NCI-H82 treated with DMSO at 0.1 percent for 48 hours (cell line): Measurements from ENCODE around the gene CNTN1.

Source experiments
- DNase-seq: peaks from one replicate; lab custom pipeline; 2025; ENCODE audit not compliant: unreplicated experiment; lab: John Stamatoyannopoulos, UW

The CNTN1 gene

DNA sequence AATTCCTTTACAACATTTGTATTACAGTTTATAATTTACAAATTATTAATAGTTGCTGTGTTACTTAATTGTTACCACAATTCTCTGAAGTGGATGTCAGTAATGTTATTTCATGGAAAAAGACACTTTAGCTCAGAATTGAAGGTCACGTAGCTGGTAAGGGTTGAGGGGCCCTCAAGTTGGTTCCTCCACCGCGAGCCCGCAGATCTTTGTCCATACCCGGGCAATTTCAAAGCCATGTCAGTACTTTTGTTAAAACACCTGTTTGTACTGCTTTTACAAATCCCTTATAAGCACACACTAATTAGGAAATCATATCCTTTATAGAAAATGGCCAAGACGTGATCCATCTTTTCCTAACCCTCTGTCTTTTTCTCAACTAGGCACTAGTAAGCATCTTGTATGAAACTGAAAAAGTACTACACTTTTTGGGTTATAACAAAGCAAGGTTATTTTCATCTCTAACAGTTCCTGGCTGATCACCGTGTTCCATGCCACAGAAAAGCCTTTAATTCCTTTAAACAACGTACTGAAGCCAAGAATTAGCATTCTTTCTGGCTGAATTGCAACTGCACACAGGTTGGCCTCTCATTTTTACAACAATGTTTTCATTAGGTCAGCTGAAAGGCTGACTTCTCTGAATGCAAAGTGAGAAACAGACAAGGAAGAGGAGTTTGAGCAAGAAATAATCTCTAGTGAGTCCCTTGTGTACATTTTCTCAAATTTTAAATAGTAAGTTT lies 76.1 kb downstream of the CNTN1 start:
- no peak for DNase-seq

DNA sequence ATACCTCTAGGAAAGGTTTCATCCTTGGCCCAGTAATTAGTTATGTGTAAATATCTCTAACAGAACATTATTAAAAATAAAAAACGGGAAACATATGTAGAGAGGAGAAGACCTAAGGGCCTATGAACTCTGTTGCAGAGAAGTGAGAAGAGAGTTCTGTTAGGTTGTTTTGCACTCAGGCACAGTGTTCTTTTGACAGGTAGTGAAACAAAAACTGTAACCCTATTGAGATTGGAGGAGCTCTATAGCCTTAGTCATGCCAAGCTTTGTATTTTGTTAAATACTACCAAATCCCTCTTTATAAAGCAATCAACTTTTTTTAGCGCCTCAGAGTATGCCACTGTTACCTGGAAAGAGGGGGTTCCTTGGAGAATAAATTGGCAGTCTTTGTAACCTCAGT lies 77.6 kb downstream of the CNTN1 start:
- no peak for DNase-seq

DNA sequence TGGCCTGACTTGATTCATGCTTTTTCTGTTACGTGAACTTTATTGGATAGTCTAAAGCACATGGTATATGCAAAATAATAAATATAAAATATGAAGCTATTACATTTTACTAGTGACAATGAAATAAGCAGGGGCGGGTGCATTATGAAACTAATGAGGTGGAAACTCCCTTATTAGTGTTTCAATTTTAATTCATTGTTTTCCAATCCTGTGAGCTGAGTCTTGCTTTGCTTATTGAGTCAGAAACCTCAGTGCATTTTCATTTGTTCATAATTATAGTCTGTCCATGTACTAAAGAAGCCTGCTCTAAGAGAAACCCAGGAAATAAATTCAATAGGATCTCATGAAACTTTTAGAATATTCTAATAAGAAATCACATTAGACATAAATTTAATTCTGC lies 78.5 kb downstream of the CNTN1 start:
- no peak for DNase-seq

DNA sequence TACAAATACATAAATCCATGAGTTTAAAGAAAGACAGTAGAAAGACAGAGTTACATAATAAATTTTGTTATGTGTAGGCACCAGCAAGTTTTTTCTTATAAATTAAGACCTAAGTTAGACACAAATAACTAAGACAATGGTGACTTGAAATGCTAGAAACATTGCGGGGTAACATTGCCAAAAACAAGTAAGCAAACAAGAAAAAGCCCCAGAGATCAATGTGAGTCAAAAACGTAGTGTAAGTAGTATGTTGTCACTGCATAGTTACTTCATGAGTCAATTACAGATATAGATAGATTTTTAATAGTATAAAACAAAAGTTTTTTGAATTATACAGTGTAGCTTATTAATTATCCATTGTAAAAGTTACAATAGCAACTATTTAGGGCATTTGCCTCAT lies 83.4 kb downstream of the CNTN1 start:
- DNase-seq: no peak

DNA sequence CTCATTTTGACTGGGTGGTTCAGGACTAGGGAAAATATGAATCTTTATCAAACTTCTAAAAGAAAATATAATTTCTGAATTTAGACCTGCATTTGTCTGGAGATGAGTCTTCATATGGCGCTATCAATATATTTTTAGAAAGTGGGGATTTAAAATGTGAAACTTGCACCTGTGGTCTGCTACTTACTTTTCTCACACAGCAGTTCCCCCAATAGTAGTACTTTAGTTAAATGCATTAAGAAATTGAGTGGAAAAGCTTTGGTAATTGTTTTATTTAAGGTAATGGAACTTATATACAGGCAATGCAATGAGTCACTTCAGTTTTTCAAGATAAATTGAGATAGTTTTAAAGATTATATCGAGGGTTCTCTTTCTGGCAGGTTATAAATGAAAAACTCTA lies 91.9 kb downstream of the CNTN1 start:
- DNase-seq: no peak

DNA sequence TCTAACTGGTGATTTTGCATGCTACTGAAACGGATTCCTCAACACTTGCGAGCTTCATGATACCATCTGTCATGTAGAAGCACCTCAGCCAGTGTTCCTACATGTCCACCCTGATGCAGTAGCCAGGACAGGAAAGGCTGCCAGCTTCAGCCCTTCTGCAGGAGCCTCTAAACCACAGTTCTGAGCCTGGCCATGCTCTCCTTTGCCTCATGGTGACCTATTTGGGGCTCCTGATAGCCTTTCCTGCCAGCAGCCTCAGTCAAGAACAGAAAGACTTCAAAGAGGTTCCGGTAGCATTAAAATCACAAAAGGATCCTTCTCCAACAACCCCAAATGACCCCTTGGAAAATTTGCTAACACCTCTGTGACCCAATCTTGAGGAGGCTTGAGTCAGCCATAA lies 96.0 kb downstream of the CNTN1 start:
- no peak for DNase-seq

DNA sequence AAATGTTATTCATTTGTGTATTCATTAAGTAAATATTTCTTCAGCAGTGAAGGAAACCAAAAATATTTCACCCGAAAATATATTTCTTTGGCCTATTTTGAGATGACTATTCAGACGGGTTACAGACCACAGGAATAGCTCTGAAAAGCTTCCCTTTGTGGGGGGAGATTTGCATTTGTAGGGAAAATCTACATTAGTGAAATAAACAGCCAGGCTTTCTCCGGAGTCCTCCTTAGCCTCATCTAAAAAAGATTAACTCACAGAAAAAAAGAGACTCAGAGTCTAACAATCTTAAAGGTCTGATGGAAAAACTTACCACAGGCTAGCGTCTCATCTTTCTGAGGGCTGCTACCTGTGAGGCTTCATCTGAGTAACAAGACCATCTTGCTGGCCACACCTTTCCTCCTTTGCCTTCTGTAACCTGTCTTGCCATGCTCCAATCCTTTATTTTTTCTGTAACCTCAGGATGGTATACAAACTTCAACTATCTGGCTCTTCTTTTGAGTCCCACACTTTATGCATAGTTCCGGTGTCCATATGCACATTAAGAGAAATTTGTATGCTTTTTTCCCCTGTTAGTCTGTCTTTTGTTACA lies 100.7 kb downstream of the CNTN1 start:
- no peak for DNase-seq

DNA sequence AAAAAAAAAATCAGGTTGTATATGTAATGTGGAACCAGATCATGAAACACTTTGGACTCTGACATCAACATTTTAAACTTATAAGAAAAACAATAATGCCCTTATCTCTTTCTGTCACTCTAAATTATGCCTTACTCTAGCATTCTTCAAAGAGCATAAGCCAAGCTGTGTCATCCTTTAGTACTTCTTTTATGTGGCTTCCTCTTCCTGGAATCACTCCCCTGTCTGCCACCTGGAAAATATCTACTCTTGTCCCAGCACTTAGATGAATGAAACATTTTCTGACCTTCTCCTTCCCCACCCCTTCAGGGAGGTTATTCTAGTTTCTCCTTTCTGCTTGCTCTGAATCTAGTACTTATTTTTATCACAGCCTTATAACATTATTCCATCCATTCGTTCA lies 101.2 kb downstream of the CNTN1 start:
- no peak for DNase-seq

DNA sequence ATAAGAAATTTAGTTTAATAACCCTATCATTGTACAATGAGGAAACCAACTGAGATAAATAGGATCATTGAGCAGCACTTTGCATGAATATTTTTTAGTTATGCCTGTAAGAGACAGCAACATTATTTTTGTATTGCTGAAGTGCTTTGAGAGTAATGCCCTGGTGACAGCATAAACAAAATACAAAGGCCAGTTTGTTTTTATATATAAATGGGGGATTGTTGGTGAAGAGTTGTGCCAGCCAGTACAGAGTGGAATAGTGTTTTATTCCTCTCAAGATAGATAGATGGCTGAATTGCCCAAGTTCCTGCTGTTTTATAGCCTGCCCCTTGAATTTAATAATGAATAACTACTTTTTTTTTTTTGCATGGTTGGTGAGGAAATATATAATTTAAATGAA lies 101.8 kb downstream of the CNTN1 start:
- no peak for DNase-seq

DNA sequence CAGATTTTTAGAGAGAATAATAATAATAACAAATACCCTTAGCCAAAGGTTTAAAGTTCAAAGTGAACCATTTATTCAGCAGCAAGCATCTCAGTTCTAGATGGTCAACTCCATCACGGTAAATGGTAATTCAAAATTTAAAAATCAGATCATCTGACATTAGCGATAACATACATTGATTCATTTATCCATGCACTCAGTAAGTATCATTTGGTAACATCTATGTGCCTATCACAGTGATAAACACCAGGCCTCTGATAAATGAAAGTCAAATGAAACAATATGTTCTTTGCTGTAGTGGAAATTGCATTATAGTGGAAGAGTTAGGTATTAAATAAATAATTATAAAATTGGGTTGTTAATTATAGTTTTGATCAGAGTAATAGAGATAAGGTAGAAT lies 108.8 kb downstream of the CNTN1 start:
- no peak for DNase-seq

DNA sequence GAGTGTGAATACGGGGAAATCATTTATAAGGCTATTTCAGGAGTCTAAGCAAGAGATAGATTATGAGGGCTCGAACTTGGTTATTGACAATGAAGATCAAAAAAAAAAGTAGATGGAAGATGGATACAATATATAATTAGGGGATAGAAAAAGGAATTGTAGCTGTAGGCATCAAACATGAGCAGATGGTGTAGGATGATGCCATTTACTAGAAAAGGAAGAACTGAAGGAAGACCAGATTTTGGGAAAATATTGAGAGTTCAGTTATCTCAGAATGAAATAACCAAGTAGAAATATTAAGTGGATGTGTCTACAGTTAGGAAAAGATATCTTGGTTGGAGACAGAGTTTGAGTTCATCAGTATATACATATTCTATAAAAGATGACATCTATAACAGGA lies 109.6 kb downstream of the CNTN1 start:
- no peak for DNase-seq

DNA sequence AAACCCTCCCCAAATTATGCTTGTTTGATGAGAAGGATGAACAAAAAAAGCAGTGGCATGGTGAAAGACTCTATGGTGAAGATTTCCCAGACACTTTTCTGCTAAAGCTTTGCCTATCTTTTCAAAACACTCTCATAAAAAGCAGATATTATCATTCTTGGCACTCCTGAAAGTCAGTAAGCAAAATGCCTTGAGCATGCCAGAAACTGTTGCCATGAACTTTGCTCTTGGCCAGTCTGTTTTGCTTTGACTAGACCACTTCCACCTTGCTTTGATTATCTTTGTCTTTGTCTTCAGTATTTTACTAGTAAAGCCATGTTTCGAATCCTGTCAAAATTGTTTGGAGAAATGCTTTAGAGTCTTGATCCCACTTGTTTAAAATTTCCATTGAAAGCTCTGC lies 110.4 kb downstream of the CNTN1 start:
- DNase-seq: no peak

DNA sequence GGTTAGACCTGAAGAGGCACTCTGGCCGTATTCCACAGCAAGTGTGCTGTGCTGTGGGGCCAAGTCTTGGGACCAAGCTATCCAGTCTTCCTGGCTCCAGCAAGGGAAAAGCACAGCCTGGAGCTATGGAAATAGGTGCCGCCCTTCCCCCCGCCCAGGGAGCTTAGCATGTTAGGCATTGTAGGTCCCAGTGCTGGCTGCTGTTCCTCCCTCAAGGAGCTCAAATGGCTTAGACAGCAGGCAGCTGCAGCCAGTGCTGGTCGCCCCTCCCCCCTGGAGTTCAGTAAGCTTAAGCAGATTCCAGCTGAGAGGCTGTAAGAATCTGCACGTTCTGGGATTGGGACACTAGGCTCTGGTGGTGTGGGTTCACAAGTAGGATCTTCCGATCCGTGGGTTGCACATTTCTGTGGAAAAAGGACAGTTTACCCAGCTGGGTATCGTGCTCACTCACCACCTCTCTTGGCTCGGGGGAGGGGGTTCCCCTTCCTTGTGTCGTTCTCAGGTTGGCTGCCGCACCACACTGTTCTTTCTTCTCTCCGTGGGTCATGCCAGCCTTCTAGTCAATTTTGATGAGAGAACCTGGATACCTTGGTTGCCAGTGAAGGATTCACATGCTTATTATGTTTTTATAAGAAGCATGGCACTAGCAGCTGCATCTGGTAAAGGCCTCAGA lies 127.3 kb downstream of the CNTN1 start:
- peak; percentile 98 for DNase-seq

DNA sequence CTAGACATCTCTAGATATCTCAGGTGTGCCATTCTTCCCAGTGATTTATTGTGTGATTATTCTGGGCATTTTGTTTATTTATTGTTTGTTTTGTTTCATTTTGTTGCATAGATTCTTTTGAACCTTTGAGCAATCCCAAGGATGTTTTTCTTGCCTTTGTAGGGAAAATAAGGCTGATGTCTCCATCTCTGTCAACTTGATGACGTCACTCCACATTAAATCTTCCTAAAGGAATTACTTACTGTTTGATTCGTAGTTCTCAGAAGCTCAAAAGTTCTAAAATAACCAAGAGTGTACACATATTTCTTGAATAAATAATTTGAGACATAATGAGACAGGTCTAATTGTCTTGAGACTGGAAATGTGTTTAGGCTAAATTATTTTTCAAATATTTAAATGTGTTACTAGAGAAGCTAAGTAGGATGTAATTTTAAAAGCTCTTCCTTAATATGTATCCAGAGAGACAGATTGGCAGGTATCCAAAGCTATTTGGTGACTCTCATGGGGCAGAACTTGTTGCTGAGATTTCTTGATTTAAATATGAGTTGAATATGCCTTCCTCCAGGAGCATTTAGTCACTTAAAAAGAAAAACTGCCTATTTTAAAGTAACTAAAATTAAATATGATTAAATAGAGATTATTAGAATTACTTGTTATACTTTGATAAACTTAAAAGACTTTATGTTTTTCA lies 128.7 kb downstream of the CNTN1 start:
- DNase-seq: peak; percentile 21

DNA sequence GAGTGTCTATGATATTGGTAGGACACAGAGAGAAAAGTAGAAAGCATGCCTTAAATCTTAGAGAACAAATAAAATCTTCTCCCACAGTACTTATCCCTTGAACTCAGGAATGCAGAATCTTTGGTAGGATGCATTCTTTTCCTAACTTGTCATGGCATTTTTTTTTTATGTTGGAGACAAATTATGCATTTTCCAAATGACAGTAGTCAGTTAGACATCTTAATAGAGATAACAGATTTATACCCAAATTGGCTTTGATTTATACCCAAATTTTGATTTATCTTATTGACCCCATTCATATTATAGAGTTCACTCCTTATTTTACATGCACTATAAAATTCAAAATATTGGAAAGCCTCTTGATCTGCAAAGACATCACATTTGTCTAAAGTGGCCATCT lies 132.9 kb downstream of the CNTN1 start:
- DNase-seq: no peak

DNA sequence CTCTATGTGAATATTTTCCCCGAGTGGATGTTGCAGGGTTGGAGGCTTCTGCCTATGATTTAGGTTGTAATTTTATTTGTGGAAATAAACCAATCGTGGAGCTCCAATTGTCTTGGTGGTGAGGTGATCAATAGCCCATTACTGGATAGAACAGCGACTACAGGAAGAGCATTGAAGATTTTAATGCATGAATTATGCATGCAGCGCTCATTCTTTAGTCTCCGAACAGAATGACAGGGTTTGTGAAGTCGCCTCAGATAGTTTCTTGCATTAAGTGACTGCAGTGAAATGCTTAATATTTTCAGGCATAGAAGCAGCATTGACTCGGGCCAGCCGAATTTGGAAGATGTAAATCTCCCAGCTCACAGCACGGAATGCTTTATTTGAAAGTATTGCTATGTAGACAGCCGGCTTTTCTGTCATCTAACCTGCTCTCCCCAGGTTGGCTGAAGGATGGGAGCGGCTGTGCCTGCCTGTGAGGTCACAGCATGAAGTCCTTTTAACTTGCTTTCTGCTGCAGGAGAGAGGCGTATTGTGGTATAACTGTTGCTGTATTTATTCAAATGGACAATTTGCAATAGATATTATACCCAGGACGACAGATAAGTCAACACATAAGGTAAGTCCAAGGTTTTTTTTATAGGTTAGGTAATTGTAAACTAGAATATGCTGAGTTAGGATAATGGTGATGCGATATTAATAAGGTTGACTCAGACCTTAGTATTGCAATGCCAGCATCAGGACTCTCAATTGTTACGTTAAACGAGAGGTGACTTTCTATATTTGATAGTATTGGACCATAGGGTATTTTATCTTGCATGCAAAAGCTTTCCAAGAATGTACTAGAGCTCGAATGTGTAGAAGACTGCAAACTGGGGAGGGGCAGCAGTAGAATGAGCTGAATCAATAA lies 135.7 kb downstream of the CNTN1 start:
- DNase-seq: no peak

DNA sequence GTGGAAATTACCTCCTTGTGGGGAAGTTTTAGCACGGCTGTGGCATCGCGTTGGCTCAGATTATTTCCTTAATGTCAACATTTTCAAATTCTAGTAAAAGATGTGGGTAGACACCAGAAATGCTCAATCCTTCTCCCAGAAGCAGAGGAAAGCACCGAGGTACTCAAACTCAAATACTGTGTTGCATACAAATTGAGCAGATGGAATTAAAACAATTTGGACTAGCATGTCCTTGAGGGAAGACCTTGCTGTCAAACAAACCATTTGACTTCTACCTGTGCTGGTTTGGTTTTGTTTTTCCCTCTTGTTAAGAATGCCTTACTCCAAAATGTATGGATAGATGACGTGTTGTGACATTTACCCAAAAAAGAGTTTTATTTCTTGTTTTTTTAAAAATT lies 136.4 kb downstream of the CNTN1 start:
- no peak for DNase-seq

DNA sequence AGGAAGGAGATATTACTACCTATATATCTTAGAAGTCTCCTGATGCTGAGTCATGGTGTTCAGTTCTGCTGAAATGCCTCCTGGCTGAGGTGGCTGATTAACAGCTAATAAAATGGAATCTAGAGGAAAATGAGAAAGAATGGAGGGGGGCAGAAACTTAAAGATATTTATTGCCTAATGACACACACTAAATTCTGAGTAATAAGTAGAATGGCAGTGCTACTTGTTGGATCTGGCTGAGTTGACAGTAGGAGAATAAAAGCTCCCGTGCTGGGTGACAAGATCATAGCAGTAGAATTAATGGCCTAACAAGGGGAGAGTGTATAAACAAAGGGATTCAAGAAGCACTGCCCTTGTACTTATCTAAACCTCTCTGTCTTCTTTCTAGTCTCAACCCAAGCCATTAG lies 137.5 kb downstream of the CNTN1 start:
- no peak for DNase-seq

DNA sequence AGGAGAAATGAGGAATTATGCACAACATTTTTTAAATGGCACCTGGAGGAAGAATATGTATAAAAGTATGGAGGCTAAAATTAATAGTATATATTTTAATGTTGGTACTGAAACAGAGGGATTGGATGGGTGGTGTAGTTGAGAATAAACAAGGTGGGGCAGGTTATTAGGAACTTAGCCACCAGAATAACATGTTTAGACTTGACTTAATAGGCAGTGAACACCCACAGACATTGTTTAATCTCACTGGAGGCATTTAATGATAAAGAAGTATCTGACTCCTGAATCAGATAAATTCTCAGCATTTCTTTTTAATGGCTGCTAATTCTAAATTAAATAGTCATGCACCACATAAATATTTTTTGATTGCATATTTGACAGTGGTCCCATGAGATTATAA lies 139.7 kb downstream of the CNTN1 start:
- no peak for DNase-seq

DNA sequence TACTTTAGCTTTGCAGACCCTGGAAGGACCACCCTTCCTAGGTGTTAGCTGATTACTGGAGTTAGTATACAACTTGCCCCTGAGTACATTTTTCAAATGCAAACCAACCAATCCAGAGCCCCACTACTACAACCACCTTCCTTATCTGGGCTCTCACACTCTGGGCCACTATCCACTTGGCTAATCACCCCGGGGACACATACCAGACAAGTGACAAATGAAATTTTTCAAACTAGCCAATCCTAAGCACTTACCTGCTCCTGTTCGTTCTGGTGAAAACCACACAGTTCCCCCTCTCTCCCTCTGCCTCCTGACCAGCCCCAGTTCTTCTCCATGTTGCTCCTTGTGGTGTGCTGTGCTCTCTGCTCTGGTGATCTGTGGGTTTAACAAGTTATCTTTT lies 140.4 kb downstream of the CNTN1 start:
- DNase-seq: no peak

DNA sequence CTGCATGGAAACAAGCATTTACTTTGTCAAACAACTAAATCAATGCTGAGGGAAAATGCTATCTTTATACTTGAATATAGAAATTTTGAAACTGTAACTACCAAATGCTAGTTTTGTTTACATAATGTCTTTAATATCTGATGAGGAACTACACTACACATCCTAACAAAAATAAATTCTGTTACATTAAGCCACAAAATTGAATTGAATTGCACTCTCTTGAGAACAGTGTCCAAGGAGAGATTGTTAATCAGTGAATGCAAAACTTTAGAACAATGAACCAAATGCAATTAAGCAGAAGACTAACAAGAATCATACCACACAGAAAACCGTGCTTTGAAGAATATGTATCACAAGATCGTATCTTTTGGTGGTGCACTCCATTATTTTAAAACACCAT lies 141.6 kb downstream of the CNTN1 start:
- no peak for DNase-seq
